G401.6 (cell line): ENCODE results near the gene C3orf49.

ENCODE experiments used
- FAIRE-seq: peaks from 2 replicates; lab custom pipeline; 2012; peaks lifted over from hg19 to GRCh38; lab: Jason Lieb, UNC

C3orf49 gene

GRCh38 chr3:63819151-63819398, at the start of gene C3orf49:
C3orf49 (plus strand) TSS chr3:63819299; CDS start chr3:63819472, 173 bp downstream.
- FAIRE-seq, result no peak

- FAIRE-seq, result no peak
Observed at GRCh38 chr3:63774781-63775180, 44.3 kb upstream of the C3orf49 start.

GRCh38 chr3:63779227-63779626, 39.9 kb upstream of the C3orf49 start:
- FAIRE-seq, result no peak

GRCh38 chr3:63791974-63792373, 27.1 kb upstream of the C3orf49 start:
- FAIRE-seq, result no peak

- FAIRE-seq, result no peak
Observed at GRCh38 chr3:63795438-63795837, 23.7 kb upstream of the C3orf49 start.

GRCh38 chr3:63798544-63798943, 20.6 kb upstream of the C3orf49 start:
- no peak for FAIRE-seq

- no peak for FAIRE-seq
Observed at GRCh38 chr3:63798949-63799348, 20.1 kb upstream of the C3orf49 start.

- FAIRE-seq, result no peak
Observed at GRCh38 chr3:63800097-63800496, 19.0 kb upstream of the C3orf49 start.

GRCh38 chr3:63803911-63804310, 15.2 kb upstream of the C3orf49 start:
- FAIRE-seq, result no peak

- FAIRE-seq, result no peak
Observed at GRCh38 chr3:63807961-63808565, 11.0 kb upstream of the C3orf49 start.

GRCh38 chr3:63808633-63809032, 10.5 kb upstream of the C3orf49 start:
- FAIRE-seq, result no peak

GRCh38 chr3:63809607-63810006, 9.5 kb upstream of the C3orf49 start:
- no peak for FAIRE-seq

- no peak for FAIRE-seq
Observed at GRCh38 chr3:63814237-63814636, 4.9 kb upstream of the C3orf49 start.

GRCh38 chr3:63817225-63817624, 1.9 kb upstream of the C3orf49 start:
- no peak for FAIRE-seq

GRCh38 chr3:63818282-63819150, 583 bp upstream of the C3orf49 start:
- peak; percentile 89 for FAIRE-seq

- no peak for FAIRE-seq
Observed at GRCh38 chr3:63824309-63824708, 5.2 kb downstream of the C3orf49 start.

- no peak for FAIRE-seq
Observed at GRCh38 chr3:63830526-63830925, 11.4 kb downstream of the C3orf49 start.

GRCh38 chr3:63832395-63832794, 13.3 kb downstream of the C3orf49 start:
- FAIRE-seq, result no peak

GRCh38 chr3:63841704-63842103, 22.6 kb downstream of the C3orf49 start:
- no peak for FAIRE-seq

- FAIRE-seq, result no peak
Observed at GRCh38 chr3:63842127-63842526, 23.0 kb downstream of the C3orf49 start.

GRCh38 chr3:63845215-63845614, 26.1 kb downstream of the C3orf49 start:
- no peak for FAIRE-seq

GRCh38 chr3:63847718-63848450, 28.8 kb downstream of the C3orf49 start:
- FAIRE-seq, result no peak

GRCh38 chr3:63849175-63849574, 30.1 kb downstream of the C3orf49 start:
- no peak for FAIRE-seq
